ENCODE results near the gene MAP2.

- TF ChIP-seq CTCF (IDR thresholded peaks at IDR 0.05) (no peak), EZH2 (IDR thresholded peaks at IDR 0.05; ENCODE audit: borderline replicate concordance, insufficient read depth, low read depth, low read length, poor library complexity, severe bottlenecking) (no peak)
Observed at GRCh38 chr2:209441541-209441940, 17.7 kb downstream of the MAP2 start.

Data from B cell (primary cell).